ENCODE data around the gene LRRC55.

DNA sequence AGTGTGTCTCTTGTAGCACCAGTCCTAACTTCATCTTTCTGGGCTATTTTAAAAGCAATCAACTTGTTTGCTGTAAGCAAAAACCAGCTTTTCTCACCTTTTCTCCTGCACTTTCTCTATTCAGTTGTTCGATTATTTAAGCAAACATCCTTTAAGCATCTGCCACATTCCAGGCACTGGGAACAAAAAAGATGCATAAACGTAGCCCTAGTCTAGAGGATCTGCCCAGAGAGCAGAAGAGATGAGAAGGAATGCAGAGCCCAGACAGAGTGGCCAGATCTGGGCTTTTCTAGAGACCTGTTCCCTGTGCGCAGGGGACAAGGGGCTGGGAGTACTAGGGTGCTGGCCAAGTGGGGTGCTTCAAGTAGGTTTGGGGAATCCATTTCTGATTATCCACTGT is 46.8 kb downstream of the LRRC55 start:
- no peak for TF ChIP-seq POLR2AphosphoS5 (IDR thresholded peaks at IDR 0.05; ENCODE audit: low read depth, low read length)
- TF ChIP-seq, protein P1, sequence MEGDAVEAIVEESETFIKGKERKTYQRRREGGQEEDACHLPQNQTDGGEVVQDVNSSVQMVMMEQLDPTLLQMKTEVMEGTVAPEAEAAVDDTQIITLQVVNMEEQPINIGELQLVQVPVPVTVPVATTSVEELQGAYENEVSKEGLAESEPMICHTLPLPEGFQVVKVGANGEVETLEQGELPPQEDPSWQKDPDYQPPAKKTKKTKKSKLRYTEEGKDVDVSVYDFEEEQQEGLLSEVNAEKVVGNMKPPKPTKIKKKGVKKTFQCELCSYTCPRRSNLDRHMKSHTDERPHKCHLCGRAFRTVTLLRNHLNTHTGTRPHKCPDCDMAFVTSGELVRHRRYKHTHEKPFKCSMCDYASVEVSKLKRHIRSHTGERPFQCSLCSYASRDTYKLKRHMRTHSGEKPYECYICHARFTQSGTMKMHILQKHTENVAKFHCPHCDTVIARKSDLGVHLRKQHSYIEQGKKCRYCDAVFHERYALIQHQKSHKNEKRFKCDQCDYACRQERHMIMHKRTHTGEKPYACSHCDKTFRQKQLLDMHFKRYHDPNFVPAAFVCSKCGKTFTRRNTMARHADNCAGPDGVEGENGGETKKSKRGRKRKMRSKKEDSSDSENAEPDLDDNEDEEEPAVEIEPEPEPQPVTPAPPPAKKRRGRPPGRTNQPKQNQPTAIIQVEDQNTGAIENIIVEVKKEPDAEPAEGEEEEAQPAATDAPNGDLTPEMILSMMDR (IDR thresholded peaks at IDR 0.05 in 2 of 3, conservative IDR thresholded peaks at IDR 0.05 in 1 of 3; ENCODE audit: borderline replicate concordance in 1 of 3, insufficient read depth in 1 of 3, low read depth in 2 of 3, low read length in 2 of 3), result no peak
- no peak for TF ChIP-seq POLR2A (IDR thresholded peaks at IDR 0.05; ENCODE audit: borderline replicate concordance, extremely low read depth, insufficient read depth, insufficient read length)
- TF ChIP-seq, protein P2, sequence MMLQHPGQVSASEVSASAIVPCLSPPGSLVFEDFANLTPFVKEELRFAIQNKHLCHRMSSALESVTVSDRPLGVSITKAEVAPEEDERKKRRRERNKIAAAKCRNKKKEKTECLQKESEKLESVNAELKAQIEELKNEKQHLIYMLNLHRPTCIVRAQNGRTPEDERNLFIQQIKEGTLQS (IDR thresholded peaks at IDR 0.05), result no peak
- TF ChIP-seq CEBPB (IDR thresholded peaks at IDR 0.05; ENCODE audit: low read depth), result no peak
- no peak for TF ChIP-seq EZH2phosphoT487 (IDR thresholded peaks at IDR 0.05; ENCODE audit: borderline replicate concordance)
- TF ChIP-seq EZH2 (IDR thresholded peaks at IDR 0.05), result no peak
- TF ChIP-seq RAD21 (IDR thresholded peaks at IDR 0.05; ENCODE audit: low read depth), result no peak
- no peak for TF ChIP-seq ZNF274 (IDR thresholded peaks at IDR 0.05; ENCODE audit: low read depth, low read length)
